NB4 (cell line): ENCODE data around the gene HSPB7.

Experiments
- DNase-seq: peaks from one replicate; pipeline ENCODE4 v3.0.0; 2010; ENCODE audit warnings: low read depth
- H3K4me3 ChIP-seq: one replicate; pipeline ENCODE4 v1.5.1; 2011; ENCODE audit warnings: mild to moderate bottlenecking, low read depth, low read length, moderate library complexity
- MYC ChIP-seq: IDR thresholded peaks from 2 replicates; pipeline ENCODE4 v1.6.1; 2011; ENCODE audit warnings: low read depth, low read length
- POLR2A ChIP-seq: IDR thresholded peaks from 2 replicates; pipeline ENCODE4 v1.6.1; 2011; ENCODE audit warnings: mild to moderate bottlenecking; ENCODE audit not compliant: insufficient read length; ENCODE audit errors: extremely low read depth
- TF ChIP-seq, protein P1 (sequence below): IDR thresholded peaks from one replicate; pipeline ENCODE4 v1.5.1; 2012; ENCODE audit warnings: low read depth, low read length
- TF ChIP-seq, protein P2 (sequence below): IDR thresholded peaks from 2 replicates; pipeline ENCODE4 v1.6.1; 2011; ENCODE audit warnings: low read depth, low read length

Gene HSPB7

DNA sequence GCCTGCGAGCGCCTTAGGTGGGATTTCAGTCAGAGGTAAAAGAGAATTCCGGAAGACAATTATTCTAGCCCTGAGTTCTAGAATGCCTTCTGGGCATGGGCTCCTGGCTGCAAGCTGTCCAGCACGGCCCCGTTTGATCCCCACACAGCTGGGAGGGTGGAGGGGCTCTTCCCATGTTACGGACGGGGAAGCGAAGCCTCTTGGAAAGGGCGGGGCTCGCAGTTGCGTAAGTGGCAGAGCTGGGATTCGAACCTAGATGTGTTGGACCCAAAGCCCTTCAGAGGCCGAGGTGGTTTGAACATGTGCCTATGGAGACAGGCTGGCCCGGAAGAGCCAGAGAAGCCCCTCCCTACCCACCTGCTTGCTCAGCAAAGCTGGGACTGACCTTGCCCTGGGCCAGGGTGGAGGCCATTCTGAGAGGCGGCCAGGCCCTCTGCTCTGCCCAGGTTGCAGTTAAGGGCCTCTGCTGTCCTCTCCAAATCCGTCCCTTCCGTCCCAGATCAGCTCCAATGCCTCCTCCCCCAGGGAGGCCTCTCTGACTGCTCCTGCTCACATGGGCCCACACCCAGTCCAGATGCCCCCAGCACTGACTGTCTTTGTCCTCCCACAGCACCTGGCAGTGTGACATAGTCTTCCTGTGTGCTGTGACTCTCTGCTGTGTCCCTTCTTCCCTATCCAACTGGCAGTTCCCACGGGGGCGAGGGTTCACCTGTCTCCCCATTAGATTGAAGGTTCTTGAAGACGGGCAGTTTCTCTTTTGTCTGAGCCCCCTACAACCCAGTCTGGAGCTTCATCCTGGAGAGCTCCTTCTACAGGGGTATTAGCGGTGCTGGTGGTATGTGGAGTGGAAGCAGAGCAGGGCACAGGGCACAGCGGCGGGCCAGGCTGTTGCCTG lies 1.2 kb upstream of the HSPB7 start:
- TF ChIP-seq, protein P1, sequence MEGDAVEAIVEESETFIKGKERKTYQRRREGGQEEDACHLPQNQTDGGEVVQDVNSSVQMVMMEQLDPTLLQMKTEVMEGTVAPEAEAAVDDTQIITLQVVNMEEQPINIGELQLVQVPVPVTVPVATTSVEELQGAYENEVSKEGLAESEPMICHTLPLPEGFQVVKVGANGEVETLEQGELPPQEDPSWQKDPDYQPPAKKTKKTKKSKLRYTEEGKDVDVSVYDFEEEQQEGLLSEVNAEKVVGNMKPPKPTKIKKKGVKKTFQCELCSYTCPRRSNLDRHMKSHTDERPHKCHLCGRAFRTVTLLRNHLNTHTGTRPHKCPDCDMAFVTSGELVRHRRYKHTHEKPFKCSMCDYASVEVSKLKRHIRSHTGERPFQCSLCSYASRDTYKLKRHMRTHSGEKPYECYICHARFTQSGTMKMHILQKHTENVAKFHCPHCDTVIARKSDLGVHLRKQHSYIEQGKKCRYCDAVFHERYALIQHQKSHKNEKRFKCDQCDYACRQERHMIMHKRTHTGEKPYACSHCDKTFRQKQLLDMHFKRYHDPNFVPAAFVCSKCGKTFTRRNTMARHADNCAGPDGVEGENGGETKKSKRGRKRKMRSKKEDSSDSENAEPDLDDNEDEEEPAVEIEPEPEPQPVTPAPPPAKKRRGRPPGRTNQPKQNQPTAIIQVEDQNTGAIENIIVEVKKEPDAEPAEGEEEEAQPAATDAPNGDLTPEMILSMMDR: no peak
- TF ChIP-seq, protein P2, sequence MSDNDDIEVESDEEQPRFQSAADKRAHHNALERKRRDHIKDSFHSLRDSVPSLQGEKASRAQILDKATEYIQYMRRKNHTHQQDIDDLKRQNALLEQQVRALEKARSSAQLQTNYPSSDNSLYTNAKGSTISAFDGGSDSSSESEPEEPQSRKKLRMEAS: no peak
- no peak for TF ChIP-seq MYC
- TF ChIP-seq POLR2A: no peak
- no peak overlapping the region for H3K4me3 ChIP-seq
- DNase-seq: no peak

DNA sequence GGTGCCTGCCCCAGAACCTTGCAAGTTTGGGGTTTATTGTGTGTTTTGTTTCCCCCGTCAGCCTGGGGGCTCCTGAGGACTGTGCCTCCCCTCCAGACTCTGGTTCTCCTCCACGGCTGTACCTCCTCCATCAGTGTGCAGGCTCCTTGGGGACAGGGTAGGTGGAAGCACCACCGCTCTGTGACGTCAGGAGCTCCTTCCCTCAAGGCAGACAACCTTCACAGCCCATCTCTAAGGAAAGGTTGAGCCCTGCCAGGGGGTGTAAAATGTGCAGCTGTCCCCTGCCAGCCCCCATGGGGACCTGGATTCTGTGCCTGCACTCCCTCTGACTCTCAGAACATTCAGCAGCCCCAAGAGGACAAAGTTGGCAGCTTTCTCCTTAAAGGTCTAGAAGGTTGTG lies 465 bp upstream of the HSPB7 start:
- TF ChIP-seq MYC: no peak
- TF ChIP-seq, protein P2: no peak
- no peak for TF ChIP-seq POLR2A
- TF ChIP-seq, protein P1: no peak
- H3K4me3 ChIP-seq: no peak overlapping the region
- no peak for DNase-seq

DNA sequence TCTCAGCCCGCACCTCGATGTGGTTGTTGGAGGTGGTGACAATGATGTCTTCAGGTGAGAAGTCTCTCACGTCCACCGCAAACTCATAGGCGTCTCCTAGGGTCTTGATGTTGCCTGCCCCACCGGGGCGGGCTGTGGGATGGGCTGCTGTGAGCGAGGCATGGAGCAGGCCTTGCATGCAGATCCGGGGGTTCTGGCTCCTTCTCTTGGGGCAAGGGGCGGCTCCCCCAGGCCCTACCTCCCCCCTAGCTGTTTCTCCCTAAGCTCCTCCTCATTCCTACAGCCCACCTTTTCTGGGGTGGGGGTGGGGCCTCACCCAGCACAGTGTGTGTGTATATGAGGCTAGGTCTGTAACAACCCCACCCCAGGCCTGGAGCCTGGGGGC lies 775 bp downstream of the HSPB7 start:
- no peak overlapping the region for H3K4me3 ChIP-seq
- TF ChIP-seq POLR2A: no peak
- TF ChIP-seq, protein P1: no peak
- TF ChIP-seq, protein P2: no peak
- TF ChIP-seq MYC: no peak
- no peak for DNase-seq

DNA sequence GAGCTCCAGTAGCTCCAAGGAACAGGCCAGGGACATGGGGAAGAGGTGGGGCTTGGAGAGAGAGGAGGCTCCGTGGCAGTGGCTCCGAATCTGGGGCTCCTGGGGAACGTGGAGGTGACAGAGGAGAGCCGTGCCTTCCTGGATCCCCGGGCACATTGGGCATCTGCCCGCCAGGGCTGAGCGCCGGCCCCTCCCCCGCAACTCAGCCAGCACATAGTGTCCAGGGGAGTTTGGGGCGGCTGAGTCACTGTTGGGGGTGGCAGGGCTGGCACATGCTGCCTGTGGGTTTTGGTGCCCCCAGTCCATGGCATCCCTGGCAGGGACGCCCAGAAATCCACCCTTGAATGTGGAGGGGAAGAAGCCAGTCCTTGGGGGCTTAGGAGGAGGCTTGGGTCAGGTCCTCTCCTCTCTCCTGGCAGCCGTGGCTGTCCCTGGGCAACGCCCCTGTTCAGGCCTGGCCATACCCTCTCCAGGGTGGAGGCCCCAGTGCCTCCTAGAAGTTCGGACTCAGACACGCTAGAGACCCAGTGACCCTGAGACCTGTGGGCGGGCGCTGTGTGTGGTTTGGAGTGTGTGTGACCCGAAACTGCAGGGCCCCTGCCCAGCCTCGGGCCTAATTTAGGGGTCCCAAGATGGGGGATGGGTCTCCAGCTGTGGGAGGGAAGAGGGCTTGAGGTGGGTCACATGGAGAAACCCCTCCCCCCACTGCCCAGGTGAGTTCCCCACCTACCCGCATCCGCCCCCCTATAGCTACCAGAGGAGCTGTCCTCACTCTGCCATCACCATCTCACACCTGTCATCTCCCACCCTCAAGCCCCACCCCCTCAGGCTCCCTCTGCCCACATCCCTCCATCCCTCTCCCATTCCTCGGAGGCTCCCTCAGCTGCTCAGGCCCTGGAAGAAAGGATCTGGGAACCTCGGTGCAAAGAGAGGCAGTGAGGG lies 1.6 kb downstream of the HSPB7 start:
- DNase-seq: no peak
- TF ChIP-seq, protein P2: no peak
- TF ChIP-seq POLR2A (no peak), MYC (no peak)
- TF ChIP-seq, protein P1: no peak
- no peak overlapping the region for H3K4me3 ChIP-seq

DNA sequence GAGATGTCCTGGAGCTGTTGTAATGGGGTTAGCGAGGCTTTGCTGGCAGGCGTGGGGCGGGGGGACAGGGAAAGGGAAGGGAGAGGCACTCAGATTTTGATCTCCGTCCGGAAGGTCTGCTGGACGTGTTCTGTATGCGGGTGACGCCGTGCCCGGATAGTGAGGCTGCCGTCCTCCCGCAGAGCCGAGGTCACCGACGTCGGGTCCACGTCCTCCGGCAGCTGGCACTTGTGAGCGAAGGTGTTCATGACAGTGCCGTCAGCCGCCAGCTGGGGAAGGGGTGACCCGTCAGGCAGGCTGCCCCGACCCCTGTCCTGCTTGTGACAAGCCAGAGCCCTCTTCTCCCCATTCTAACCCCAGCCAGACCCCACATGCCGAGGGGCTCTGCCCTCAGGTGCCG lies 2.4 kb downstream of the HSPB7 start:
- DNase-seq: no peak
- TF ChIP-seq MYC (no peak), POLR2A (no peak)
- TF ChIP-seq, protein P2: no peak
- TF ChIP-seq, protein P1: no peak
- no peak overlapping the region for H3K4me3 ChIP-seq
